B cell (primary cell): ENCODE results near the gene MSTN. TPM values are rescaled to one million over a fixed set of nuclear protein-coding genes. Genes with fewer than 3 reads are reported as not detected.

Experiments used
- ATAC-seq: fragments of 200-7000 bp; cut with Tn5 transposase; one replicate; pipeline ENCODE4 v1.10.0; 2021; ENCODE audit warnings: low read depth, mild to moderate bottlenecking, moderate number of reproducible peaks, moderate library complexity
- CTCF ChIA-PET: fragments of 350-600 bp; sonication (Branson Sonifier 250); formaldehyde crosslinking; loops from one replicate; lab custom pipeline; 2021; ENCODE audit warnings: antibody characterized with exemption, inconsistent platforms; lab: Charles Lee
- POLR2A ChIA-PET: fragments of 350-600 bp; sonication (Branson Sonifier 250); formaldehyde crosslinking; loops from one replicate; lab custom pipeline; 2021; ENCODE audit warnings: antibody characterized with exemption; lab: Charles Lee
- DNase-seq: peaks from one replicate; pipeline ENCODE4 v3.0.0; 2013
- H2AFZ ChIP-seq: 2 replicates; pipeline ENCODE4 v1.6.1; 2012; ENCODE audit warnings: mild to moderate bottlenecking, low read depth, low read length; ENCODE audit not compliant: insufficient read depth, poor library complexity, severe bottlenecking
- H3K27ac ChIP-seq, 2 donors: 1 replicate in 1 of 2; 2 replicates in 1 of 2; pipeline ENCODE4 v1.5.1; 2012 to 2013; ENCODE audit warnings: low read length in 2 of 2, mild to moderate bottlenecking in 2 of 2, moderate library complexity in 1 of 2
- H3K27me3 ChIP-seq, 4 experiments: fragments of 200-600 bp in 1 of 4; sonication (generic) in 1 of 4; replicated peaks in 1 of 4; 1 replicate in 2 of 4; 2 replicates in 2 of 4; pipeline versions ENCODE4 v1.6.1 to v1.7.0; 2013 to 2016; ENCODE audit warnings: low read length in 3 of 4, mild to moderate bottlenecking in 2 of 4, mixed read lengths in 1 of 4, moderate library complexity in 1 of 4; ENCODE audit not compliant: insufficient read depth in 4 of 4, control insufficient read depth in 3 of 4; ENCODE audit errors: control extremely low read depth in 1 of 4
- H3K36me3 ChIP-seq, 2 experiments: replicated peaks in 1 of 2; 1 replicate in 1 of 2; 2 replicates in 1 of 2; pipeline versions ENCODE4 v1.6.1 to v1.7.1; 2013; ENCODE audit warnings: low read length in 1 of 2; ENCODE audit not compliant: insufficient read depth in 2 of 2, control insufficient read depth in 1 of 2; ENCODE audit errors: control extremely low read depth in 1 of 2, extremely low read depth in 1 of 2
- H3K4me1 ChIP-seq, 2 donors: fragments of 200-600 bp in 1 of 2; sonication (generic) in 1 of 2; 1 replicate in 1 of 2; 2 replicates in 1 of 2; pipeline versions ENCODE4 v1.5.1 to v1.6.1; 2013 to 2017; ENCODE audit warnings: low read length in 2 of 2; ENCODE audit not compliant: control insufficient read depth in 2 of 2, insufficient read depth in 2 of 2
- H3K4me2 ChIP-seq: replicated peaks from 2 replicates; pipeline ENCODE3; 2012; ENCODE audit warnings: mild to moderate bottlenecking, low read depth, low read length; ENCODE audit not compliant: poor library complexity, severe bottlenecking
- H3K4me3 ChIP-seq, 5 experiments: fragments of 200-600 bp in 1 of 5; sonication (generic) in 1 of 5; 1 replicate in 3 of 5; 2 replicates in 2 of 5; pipeline versions ENCODE4 v1.5.1 to v1.7.0; 2011 to 2016; ENCODE audit warnings: low read length in 4 of 5, mild to moderate bottlenecking in 4 of 5, low read depth in 2 of 5, control low read depth in 1 of 5, moderate library complexity in 1 of 5; ENCODE audit not compliant: insufficient read depth in 1 of 5; ENCODE audit errors: control extremely low read depth in 1 of 5, extremely low read depth in 1 of 5
- H3K79me2 ChIP-seq: fragments of 200-600 bp; sonication (generic); one replicate; pipeline ENCODE4 v1.6.0; 2016; ENCODE audit warnings: low read length; ENCODE audit not compliant: control insufficient read depth, insufficient read depth
- H3K9ac ChIP-seq: fragments of 200-600 bp; sonication (generic); 2 replicates; pipeline ENCODE4 v1.6.1; 2017; ENCODE audit warnings: mild to moderate bottlenecking, low read length, moderate library complexity
- H3K9me3 ChIP-seq, 3 donors: one replicate each; pipeline versions ENCODE4 v1.6.1 to v1.7.1; 2013; ENCODE audit warnings: low read length in 2 of 3; ENCODE audit not compliant: control insufficient read depth in 2 of 3, insufficient read depth in 1 of 3; ENCODE audit errors: control extremely low read depth in 1 of 3
- H4K20me1 ChIP-seq: 2 replicates; pipeline ENCODE4 v1.6.0; 2012; ENCODE audit warnings: mild to moderate bottlenecking, low read length; ENCODE audit not compliant: insufficient read depth, control insufficient read depth, poor library complexity, severe bottlenecking
- H3K27ac Mint-ChIP-seq: one replicate; pipeline ENCODE4 v1.8.0; 2021; ENCODE audit warnings: mixed read lengths
- H3K27me3 Mint-ChIP-seq: one replicate; pipeline ENCODE4 v1.8.0; 2021; ENCODE audit warnings: mixed read lengths
- H3K4me1 Mint-ChIP-seq: one replicate; pipeline ENCODE4 v1.8.0; 2021; ENCODE audit warnings: mixed read lengths
- H3K4me3 Mint-ChIP-seq: one replicate; pipeline ENCODE4 v1.8.0; 2021; ENCODE audit warnings: mixed read lengths
- H3K9me3 Mint-ChIP-seq: one replicate; pipeline ENCODE4 v1.8.0; 2022; ENCODE audit warnings: mixed read lengths; ENCODE audit not compliant: insufficient read depth
- CTCF ChIP-seq: fragments of 200-600 bp; IDR thresholded peaks from one replicate; pipeline ENCODE4 v1.8.0; 2022; ENCODE audit warnings: antibody characterized with exemption, mild to moderate bottlenecking
- EZH2 ChIP-seq: IDR thresholded peaks from 2 replicates; pipeline ENCODE4 v1.6.1; 2012; ENCODE audit warnings: borderline replicate concordance, low read depth, mild to moderate bottlenecking, moderate library complexity, low read length; ENCODE audit not compliant: insufficient read depth, poor library complexity, severe bottlenecking
- WGBS: methylation state at CpG from one replicate; pipeline ENCODE4 v1.1.5; 2013; ENCODE audit warnings: missing lambda C conversion rate; ENCODE audit not compliant: insufficient coverage; 5-methylcytosine and 5-hydroxymethylcytosine counted together
- intact Hi-C: fragments of 100-400 bp; cut with micrococcal nuclease; formaldehyde crosslinking; loops from one replicate; pipeline ENCODE4 v1.10.0; 2022
- polyA plus RNA-seq: library from polyadenylated mRNA; depleted of rRNA; stranded (reverse); fragments of >200 nt; gene quantifications from 2 replicates; pipeline ENCODE4 v1.2.3, GENCODE V29; 2012
- total RNA-seq, 2 donors: library from RNA; stranded (reverse); fragments of 120-200 nt in 1 of 2; gene quantifications; 1 replicate in 1 of 2; 2 replicates in 1 of 2; pipeline versions ENCODE4 v1.2.3 to v1.2.4, GENCODE V29; 2013 to 2022

MSTN gene
- total and polyA plus RNA-seq, 2 donors (not counting 1 experiment from before 2014, with no cell fraction given): 0.07 TPM; not detected in 1

GRCh38 chr2:190110699-190111098 lies 48.2 kb upstream of the MSTN start:
- Histone ChIP-seq H3K27ac (no peak overlapping the region), H3K4me2 (no peak overlapping the region), H3K9me3 (no peaks in the 10 kb centered on the region), H3K4me1 (no peaks in the 10 kb centered on the region), H3K9ac (no peak overlapping the region), H3K4me3 (no peak overlapping the region), H2AFZ (no peak overlapping the region), H3K27me3 (no peaks in the 10 kb centered on the region), H4K20me1 (no peaks in the 10 kb centered on the region), H3K79me2 (no peaks in the 10 kb centered on the region), H3K36me3 (no peaks in the 10 kb centered on the region)
- CTCF ChIA-PET: interaction anchor here (1.4 kb wide), 1 partner anchor 22 kb away, joined by 3 read pairs; no protein-coding TSS in a partner anchor
- DNase-seq (no peak), ATAC-seq (no peak)
- H3K27me3 Mint-ChIP-seq: no peaks in the 10 kb centered on the region
- no peaks in the 10 kb centered on the region for H3K4me1 Mint-ChIP-seq
- H3K9me3 Mint-ChIP-seq: no peaks in the 10 kb centered on the region
- H3K27ac Mint-ChIP-seq: no peak overlapping the region
- no peak overlapping the region for H3K4me3 Mint-ChIP-seq
- intact Hi-C loops: no loop called here
- 100% methylated on average over 6 of the region's 7 CpGs for WGBS
- TF ChIP-seq EZH2: no peak
- TF ChIP-seq CTCF: no peak
- POLR2A ChIA-PET: no interaction called here

- POLR2A ChIA-PET: no interaction called here
- Mint-ChIP-seq H3K4me1 (no peaks in the 10 kb centered on the region), H3K4me3 (no peak overlapping the region)
Observed at GRCh38 chr2:190110131-190110530, 47.6 kb upstream of the MSTN start.

More at GRCh38 chr2:190110131-190110530, 47.6 kb upstream of the MSTN start:
- TF ChIP-seq EZH2 (no peak), CTCF (no peak)
- H3K27ac ChIP-seq: no peak overlapping the region
- no peak overlapping the region for H2AFZ ChIP-seq
- CTCF ChIA-PET: no interaction called here
- H3K9me3 Mint-ChIP-seq: no peaks in the 10 kb centered on the region
- H3K36me3 ChIP-seq: no peaks in the 10 kb centered on the region
- no peaks in the 10 kb centered on the region for H3K27me3 ChIP-seq
- H4K20me1 ChIP-seq: no peaks in the 10 kb centered on the region
- WGBS: no CpG with 5 or more reads among the region's 2 CpGs
- no peak overlapping the region for H3K9ac ChIP-seq
- no peaks in the 10 kb centered on the region for H3K79me2 ChIP-seq
- H3K27me3 Mint-ChIP-seq: no peaks in the 10 kb centered on the region
- no peak overlapping the region for H3K4me3 ChIP-seq
- no peak for ATAC-seq
- H3K9me3 ChIP-seq: no peaks in the 10 kb centered on the region
- H3K4me1 ChIP-seq: no peaks in the 10 kb centered on the region
- no peak for DNase-seq
- intact Hi-C loops: no loop called here
- H3K4me2 ChIP-seq: no peak overlapping the region
- no peak overlapping the region for H3K27ac Mint-ChIP-seq
